ENCODE measurements around the gene DNAJB11.

DNA sequence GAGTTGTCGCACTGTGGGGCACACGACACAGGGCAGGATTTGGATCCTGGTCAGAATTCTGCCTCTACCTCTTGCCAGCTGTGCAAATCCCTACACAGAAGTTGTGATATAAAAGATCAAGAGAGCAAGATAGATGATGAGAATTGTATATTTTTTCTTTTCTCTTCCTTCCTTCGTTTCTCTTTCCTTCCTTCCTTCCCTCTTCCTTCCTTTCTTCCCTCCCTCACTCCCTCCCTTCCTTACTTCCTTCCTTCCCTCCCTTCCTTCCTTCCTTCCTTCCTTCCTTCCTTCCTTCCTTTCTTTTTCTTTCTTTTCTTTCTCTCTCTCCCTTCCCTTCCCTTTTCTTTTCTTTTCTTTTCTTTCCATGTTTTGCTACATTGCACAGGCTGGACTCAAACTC is 30.4 kb downstream of the DNAJB11 start:
- TF ChIP-seq POLR2A (IDR thresholded peaks at IDR 0.05; ENCODE audit: low read length) (no peak), MAFK (IDR thresholded peaks at IDR 0.05; ENCODE audit: partially characterized antibody) (no peak), RFX5 (IDR thresholded peaks at IDR 0.05) (no peak), POLR2AphosphoS2 (conservative IDR thresholded peaks at IDR 0.05; ENCODE audit: low read length) (no peak), SMC3 (IDR thresholded peaks at IDR 0.05) (no peak), RAD21 (conservative IDR thresholded peaks at IDR 0.05 in 1 of 2, IDR thresholded peaks at IDR 0.05 in 1 of 2) (no peak)
- TF ChIP-seq, protein P1, sequence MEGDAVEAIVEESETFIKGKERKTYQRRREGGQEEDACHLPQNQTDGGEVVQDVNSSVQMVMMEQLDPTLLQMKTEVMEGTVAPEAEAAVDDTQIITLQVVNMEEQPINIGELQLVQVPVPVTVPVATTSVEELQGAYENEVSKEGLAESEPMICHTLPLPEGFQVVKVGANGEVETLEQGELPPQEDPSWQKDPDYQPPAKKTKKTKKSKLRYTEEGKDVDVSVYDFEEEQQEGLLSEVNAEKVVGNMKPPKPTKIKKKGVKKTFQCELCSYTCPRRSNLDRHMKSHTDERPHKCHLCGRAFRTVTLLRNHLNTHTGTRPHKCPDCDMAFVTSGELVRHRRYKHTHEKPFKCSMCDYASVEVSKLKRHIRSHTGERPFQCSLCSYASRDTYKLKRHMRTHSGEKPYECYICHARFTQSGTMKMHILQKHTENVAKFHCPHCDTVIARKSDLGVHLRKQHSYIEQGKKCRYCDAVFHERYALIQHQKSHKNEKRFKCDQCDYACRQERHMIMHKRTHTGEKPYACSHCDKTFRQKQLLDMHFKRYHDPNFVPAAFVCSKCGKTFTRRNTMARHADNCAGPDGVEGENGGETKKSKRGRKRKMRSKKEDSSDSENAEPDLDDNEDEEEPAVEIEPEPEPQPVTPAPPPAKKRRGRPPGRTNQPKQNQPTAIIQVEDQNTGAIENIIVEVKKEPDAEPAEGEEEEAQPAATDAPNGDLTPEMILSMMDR (IDR thresholded peaks at IDR 0.05): no peak
- TF ChIP-seq, protein P2, sequence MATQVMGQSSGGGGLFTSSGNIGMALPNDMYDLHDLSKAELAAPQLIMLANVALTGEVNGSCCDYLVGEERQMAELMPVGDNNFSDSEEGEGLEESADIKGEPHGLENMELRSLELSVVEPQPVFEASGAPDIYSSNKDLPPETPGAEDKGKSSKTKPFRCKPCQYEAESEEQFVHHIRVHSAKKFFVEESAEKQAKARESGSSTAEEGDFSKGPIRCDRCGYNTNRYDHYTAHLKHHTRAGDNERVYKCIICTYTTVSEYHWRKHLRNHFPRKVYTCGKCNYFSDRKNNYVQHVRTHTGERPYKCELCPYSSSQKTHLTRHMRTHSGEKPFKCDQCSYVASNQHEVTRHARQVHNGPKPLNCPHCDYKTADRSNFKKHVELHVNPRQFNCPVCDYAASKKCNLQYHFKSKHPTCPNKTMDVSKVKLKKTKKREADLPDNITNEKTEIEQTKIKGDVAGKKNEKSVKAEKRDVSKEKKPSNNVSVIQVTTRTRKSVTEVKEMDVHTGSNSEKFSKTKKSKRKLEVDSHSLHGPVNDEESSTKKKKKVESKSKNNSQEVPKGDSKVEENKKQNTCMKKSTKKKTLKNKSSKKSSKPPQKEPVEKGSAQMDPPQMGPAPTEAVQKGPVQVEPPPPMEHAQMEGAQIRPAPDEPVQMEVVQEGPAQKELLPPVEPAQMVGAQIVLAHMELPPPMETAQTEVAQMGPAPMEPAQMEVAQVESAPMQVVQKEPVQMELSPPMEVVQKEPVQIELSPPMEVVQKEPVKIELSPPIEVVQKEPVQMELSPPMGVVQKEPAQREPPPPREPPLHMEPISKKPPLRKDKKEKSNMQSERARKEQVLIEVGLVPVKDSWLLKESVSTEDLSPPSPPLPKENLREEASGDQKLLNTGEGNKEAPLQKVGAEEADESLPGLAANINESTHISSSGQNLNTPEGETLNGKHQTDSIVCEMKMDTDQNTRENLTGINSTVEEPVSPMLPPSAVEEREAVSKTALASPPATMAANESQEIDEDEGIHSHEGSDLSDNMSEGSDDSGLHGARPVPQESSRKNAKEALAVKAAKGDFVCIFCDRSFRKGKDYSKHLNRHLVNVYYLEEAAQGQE (IDR thresholded peaks at IDR 0.05): no peak
- TF ChIP-seq, protein P3, sequence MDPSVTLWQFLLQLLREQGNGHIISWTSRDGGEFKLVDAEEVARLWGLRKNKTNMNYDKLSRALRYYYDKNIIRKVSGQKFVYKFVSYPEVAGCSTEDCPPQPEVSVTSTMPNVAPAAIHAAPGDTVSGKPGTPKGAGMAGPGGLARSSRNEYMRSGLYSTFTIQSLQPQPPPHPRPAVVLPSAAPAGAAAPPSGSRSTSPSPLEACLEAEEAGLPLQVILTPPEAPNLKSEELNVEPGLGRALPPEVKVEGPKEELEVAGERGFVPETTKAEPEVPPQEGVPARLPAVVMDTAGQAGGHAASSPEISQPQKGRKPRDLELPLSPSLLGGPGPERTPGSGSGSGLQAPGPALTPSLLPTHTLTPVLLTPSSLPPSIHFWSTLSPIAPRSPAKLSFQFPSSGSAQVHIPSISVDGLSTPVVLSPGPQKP (IDR thresholded peaks at IDR 0.05; ENCODE audit: low read depth, low read length): no peak
